NCI-H345 treated with DMSO at 0.1 percent for 48 hours (cell line): Measurements from ENCODE around the gene RHBDD2.

Experiments
- DNase-seq: peaks from one replicate; lab custom pipeline; 2025; ENCODE audit not compliant: unreplicated experiment; lab: John Stamatoyannopoulos, UW

The RHBDD2 gene

DNA sequence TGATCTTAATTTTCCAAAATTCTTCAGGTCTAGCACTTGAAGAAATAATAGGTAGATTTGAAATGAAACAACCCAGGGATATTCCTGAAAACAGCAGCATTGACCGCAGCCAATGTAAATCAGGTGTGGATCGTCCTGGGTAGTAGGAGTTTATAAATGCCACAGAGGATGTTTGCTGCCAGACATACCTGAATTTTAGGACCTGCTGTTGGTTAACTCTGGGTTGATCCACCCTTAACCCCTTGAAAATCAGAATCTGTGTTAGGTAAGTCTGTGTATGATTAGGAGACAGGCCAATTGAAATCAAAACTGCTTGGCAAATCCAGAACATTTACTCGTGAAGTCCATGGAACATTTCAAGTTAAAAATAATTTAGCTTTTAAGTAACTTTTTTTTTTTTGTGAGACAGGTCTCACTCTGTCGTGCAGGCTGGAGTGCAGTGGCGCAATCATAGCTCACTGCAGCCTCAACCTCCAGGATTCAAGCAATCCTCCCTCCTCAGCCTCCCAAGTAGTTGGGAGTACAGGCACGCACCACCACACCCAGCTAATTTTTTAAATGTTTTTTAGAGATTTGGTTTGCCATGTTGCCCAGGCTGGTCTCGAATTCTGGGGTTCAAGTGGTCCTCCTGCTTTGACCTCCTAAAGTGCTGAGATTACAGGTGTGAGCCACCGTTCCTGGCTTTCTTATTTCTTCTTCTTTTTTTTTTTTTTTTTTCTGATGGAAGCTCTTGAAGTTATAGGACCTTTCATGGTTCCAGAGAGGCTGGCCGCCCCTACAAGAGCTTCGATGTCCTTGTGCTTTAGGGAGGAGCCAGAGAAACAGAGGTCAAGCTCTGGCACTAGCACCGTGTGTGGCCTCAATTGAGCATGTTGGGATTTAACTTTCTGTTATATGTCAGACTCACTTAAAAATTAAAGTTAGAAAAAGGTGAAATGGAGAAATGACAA lies 38.1 kb downstream of the RHBDD2 start:
- DNase-seq: no peak

DNA sequence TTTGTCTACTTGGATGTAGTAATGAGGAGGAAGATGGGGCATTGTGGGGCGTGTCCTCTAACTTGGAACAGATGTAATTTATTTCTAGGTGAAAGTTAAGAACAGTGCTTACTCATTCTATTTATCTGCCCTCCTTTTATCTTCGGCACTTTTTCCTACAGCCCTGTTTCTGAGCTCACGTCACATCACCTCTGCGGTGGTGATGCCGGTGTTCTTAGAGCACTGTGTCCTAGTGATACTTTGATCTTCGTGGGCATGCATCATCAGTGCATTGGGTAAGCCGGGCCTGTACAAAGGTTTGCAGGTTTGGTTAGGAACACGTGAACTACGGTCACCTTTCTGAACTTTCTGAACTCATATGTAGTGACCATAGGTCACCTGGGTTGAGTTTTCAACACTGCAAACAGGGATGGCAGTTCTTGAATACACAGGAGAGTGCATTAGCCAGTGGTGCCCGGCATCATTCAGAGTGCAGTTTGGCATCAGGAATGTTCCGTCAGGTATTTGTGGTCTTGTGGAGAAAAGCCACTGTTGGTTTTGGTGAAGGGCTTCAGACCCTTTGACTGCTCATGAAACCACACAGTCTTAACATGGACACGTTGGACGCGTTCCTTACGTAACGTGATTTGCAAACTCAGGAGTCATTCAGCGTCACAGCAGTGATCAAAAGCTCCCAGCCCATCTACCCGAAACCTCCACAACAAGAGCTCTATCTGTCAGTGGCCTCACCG lies 41.8 kb downstream of the RHBDD2 start:
- no peak for DNase-seq

DNA sequence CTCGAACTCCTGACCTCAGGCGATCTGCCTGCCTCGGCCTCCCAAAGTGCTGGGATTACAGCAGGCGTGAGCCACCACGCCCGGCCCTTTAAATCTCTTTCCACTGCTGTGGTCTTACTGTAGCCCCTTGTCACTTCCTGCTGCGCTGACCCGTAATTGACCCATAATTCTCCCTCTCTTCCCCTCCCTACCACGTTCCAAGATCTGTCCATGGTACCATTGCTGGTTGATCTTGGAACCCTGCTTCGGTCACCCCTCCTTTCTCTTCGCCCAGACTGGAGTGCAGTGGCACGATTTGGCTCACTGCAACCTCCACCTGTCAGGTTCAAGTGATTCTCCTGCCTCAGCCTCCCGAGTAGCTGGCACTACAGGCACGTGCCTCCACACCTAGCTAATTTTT lies 42.6 kb downstream of the RHBDD2 start:
- no peak for DNase-seq

DNA sequence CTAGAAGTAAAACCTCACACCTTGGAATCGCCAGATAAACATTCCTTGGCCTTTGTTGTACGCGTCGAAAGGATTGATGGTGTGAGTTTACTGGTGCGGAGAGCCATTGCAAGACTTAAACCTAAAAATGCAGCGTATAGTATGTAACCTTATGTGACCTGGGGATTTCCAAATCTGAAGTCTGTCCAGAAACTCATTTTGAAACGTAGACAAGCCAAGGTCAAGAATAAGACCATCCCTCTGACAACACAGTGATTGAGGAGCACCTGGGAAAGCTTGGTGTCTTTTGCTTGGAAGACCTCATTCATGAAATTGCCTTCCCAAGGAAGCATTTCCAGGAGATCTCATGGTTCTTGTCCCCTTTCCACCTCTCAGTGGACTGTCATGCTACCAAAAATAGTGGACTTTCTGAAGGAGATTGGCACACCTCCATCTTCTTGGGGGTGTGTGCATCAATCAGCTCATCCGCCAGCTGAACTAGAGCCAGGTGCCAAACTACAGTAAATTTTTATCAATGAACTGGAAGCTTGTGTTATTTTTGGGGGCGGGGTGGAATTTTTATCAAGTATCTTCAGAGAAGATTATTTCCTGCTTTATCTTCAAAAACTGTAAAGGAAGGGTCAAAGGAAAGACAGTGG lies 44.3 kb downstream of the RHBDD2 start:
- DNase-seq: no peak

DNA sequence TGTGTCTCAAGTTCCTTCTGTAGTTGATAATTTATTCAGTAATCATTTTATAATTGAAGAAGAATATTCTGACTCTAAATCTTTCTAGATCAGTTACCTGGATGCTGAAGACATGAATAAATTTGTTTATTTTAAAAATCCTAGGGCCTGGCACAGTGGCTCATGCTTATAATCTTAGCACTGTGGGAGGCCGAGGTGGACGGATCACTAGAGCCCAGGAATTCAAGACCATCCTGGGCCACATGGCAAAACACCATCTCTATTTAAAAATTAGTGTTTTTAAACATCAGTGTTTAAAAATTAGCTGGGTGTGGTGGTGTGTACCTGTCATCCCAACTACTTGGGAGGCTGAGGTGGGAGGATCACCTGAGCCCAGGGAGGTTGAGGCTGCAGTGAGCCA lies 45.4 kb downstream of the RHBDD2 start:
- no peak for DNase-seq

DNA sequence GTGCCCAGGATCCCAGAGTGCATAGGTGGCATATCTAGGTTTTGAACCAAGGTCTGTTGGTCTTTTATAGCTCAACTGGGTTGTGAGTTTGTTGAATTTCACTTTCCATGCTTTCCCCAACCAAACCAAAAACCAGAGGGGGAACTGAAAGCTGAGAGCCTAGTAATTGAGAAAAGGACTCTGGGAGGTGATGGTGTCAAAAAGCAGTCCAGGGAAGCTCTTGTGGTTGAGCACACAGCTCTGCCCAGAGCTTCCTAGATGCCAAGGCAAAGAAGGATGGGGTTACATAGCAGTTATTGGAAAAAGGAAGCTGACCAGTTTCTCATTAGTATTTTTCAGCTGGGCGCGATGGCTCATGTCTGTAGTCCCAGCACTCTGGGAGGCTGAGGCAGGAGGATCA lies 46.1 kb downstream of the RHBDD2 start:
- DNase-seq: no peak

DNA sequence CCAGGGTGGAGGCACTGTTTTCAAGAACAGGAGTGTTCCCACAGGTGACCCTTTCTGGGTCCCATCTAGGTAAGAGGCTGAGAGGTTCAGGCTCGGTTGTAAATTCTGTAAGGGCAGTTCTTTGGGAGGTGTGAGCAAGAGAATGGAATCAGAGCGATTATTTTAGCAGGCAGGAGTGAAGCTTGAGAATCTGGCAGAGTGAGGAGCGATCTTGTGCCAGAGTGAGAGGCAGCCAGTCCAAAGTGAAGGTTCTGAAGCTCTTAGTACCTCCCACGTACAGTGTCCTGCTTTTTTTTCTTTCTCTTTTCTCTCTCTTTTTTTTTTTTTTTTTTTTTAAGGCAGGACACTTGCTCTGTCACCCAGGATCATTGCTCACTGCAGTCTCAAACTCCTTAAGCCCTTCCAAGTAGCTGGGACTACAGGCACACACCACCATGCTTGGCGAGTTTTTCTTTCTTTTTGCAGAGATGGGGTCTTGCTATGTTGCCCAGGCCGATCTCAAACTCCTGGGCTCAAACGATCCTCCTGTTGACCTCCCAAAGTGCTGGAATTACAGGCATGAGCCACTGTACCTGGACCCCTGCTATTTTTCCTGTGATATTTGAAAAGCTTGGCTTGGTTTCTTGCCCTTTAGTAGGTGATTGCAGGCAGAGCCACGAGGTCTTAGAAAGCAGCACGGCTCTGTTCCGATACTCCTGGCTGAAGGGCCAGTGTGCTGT lies 47.0 kb downstream of the RHBDD2 start:
- no peak for DNase-seq

DNA sequence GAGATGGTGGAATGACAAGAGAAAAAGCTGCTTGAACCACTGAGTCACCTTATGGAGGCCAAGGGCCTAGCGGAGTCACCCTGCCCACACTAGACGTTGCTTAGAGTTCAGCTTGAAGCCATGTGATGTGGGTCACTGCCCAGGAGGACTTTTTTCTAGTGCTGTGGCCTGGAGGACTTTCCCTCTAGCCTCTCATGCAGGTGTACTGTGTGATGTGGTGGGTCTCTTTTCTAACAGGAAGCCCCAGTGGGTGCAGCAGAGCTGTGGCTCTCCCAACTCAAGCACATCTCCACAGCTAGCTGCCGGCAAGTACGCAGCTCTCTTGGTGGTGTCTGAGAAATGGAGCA lies 49.7 kb downstream of the RHBDD2 start:
- no peak for DNase-seq

DNA sequence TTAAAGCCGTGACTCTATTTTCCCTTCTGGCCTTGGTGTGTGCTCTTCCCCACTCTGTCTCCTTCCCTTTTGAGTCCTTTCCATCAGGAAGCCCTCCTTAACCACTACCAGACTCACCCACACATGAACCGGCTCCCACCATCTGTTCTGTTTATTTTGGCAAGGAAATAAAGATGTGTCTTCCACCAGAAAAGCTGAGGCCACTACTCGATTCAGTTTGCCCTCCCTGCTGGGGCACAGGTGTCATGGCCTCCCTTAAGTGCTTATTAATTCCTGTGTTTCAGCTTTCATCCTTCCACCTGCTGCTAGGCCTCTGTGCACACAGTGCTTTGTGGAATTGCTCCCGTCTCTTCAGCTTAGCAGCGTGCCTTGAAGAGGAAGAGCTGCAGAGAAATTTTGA lies 52.8 kb downstream of the RHBDD2 start:
- peak; percentile 94 for DNase-seq

DNA sequence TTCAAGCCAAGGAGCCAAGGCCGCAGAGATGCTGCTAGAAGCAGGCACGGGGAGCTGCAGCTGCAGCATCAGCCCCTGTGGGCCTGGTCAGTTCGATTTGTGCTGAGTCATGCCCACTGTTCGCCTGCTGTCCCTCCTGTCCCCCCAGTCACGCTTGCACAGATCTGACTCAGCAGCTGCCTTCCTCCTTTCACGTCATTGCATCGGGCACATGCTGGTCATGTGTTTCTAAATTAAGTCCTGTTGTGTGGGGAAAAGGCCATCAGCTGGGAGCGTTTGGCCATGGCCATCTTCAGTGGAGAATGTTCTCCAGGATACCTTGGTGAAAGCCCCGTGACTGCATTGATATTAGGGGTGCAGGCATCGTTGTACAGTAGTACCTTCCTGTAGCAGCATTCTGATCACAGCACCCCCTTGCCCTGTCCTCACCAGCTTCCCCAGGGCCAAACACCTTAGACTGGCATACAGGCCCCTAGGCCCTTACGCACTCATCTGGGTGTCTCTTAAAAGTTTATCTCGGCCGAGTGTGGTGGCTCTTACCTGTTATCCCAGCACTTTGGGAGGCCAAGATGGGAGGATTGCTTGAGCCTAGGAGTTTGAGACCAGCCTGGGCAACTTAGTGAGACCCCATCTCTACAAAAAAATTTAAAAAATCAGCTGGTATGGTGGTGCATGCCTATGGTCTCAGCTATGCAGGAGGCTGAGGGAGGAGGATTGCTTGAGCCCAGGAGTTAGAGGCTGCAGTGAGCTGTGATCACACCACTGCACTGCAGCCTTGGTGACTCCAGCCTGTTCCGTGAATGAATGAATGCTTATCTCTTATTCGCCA lies 59.3 kb downstream of the RHBDD2 start:
- DNase-seq: no peak
